Breast epithelium (tissue), 3 donors: ENCODE measurements around the gene DIP2B.

ENCODE experiments used
- POLR2A ChIP-seq: fragments of 450-650 bp; IDR thresholded peaks from one replicate; pipeline ENCODE4 v1.6.1; 2016; ENCODE audit warnings: antibody characterized with exemption, mild to moderate bottlenecking, moderate library complexity
- POLR2AphosphoS5 ChIP-seq, 3 donors: sonication (generic); formaldehyde crosslinking; IDR thresholded peaks; one replicate each; pipeline ENCODE4 v1.6.1; 2017; ENCODE audit warnings: antibody characterized with exemption in 3 of 3
- TF ChIP-seq, protein P1 (sequence below), 3 donors: fragments of 450-650 bp; IDR thresholded peaks; one replicate each; pipeline ENCODE4 v1.5.1; 2016 to 2017; ENCODE audit warnings: antibody characterized with exemption in 3 of 3, mild to moderate bottlenecking in 3 of 3, moderate library complexity in 3 of 3

DNA sequence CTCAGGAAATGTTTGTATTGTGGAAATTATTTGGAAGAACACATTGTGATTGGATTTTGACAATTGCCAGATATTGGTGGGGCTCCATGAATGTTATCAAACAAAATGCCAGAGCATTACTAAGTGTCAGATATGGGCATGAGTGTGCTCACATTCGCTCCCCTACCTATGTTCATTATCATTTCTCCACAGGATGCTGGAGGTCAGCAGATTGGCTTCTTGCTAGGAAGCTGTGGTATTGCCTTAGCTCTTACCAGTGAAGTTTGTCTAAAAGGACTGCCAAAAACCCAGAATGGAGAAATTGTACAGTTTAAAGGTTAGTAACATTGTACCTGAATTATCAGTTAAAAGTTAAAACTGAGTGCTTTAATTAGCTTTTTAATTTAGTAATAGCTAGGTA lies 180.9 kb downstream of the DIP2B start:
- TF ChIP-seq POLR2A (no peak), POLR2AphosphoS5 (IDR thresholded peaks at IDR 0.05) (no peak)
- TF ChIP-seq, protein P1, sequence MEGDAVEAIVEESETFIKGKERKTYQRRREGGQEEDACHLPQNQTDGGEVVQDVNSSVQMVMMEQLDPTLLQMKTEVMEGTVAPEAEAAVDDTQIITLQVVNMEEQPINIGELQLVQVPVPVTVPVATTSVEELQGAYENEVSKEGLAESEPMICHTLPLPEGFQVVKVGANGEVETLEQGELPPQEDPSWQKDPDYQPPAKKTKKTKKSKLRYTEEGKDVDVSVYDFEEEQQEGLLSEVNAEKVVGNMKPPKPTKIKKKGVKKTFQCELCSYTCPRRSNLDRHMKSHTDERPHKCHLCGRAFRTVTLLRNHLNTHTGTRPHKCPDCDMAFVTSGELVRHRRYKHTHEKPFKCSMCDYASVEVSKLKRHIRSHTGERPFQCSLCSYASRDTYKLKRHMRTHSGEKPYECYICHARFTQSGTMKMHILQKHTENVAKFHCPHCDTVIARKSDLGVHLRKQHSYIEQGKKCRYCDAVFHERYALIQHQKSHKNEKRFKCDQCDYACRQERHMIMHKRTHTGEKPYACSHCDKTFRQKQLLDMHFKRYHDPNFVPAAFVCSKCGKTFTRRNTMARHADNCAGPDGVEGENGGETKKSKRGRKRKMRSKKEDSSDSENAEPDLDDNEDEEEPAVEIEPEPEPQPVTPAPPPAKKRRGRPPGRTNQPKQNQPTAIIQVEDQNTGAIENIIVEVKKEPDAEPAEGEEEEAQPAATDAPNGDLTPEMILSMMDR (IDR thresholded peaks at IDR 0.05): no peak
